CD4-positive, alpha-beta T cell treated with Interleukin-17A for 4 hours (primary cell): Measurements from ENCODE around the gene ABLIM2.

Source experiments
- DNase-seq: peaks from one replicate; pipeline ENCODE4 v3.0.0-alpha.2; 2020; ENCODE audit warnings: mixed read lengths

The ABLIM2 gene

GRCh38 chr4:7971881-7972500, 186.6 kb downstream of the ABLIM2 start:
- no peak for DNase-seq

- DNase-seq: no peak
These were observed 187.4 kb downstream of the ABLIM2 start for GRCh38 chr4:7971159-7971631.

GRCh38 chr4:7970361-7970946, 188.2 kb downstream of the ABLIM2 start:
- no peak for DNase-seq

GRCh38 chr4:7968262-7968896, 190.2 kb downstream of the ABLIM2 start:
- DNase-seq: no peak

DNA sequence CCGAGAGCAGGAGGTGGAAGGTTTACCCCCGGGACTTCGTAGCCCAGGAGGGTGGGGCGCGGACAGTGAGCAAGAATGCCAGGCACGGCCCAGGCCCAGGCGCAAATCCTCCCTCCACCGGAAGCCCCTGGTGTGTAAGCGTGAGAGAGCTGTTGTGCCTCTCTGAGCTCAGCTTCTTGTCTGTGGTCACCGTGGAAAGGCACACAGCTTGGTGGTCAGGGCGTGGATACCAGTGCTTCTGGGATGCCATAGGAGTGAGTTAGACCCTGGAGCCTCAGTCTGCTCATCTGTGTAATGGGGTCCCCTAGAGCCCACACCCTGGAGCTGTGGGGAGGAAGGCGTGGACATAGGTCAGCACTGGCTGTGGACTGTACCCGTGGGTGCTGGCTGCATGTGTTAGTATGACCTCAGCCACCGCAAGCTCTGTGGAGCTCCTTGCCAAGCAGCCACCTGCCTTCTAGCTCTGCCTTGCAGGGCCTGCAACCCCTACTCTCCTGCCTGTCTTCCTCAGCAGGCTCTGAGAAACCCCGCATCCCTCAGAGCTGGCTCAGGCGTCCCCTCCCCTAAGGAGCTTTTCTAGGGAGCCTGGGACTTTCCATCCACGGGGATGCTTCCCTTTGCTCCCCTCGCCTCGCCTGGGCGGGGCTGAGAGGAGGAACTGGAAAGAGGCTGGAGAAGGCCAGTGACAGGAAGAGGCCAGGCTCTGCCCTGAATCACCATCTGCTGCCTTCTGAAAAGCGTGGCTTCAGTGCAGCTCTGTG, 190.9 kb downstream of the ABLIM2 start:
- DNase-seq: no peak

GRCh38 chr4:7967063-7967440, 191.6 kb downstream of the ABLIM2 start:
- no peak for DNase-seq

DNA sequence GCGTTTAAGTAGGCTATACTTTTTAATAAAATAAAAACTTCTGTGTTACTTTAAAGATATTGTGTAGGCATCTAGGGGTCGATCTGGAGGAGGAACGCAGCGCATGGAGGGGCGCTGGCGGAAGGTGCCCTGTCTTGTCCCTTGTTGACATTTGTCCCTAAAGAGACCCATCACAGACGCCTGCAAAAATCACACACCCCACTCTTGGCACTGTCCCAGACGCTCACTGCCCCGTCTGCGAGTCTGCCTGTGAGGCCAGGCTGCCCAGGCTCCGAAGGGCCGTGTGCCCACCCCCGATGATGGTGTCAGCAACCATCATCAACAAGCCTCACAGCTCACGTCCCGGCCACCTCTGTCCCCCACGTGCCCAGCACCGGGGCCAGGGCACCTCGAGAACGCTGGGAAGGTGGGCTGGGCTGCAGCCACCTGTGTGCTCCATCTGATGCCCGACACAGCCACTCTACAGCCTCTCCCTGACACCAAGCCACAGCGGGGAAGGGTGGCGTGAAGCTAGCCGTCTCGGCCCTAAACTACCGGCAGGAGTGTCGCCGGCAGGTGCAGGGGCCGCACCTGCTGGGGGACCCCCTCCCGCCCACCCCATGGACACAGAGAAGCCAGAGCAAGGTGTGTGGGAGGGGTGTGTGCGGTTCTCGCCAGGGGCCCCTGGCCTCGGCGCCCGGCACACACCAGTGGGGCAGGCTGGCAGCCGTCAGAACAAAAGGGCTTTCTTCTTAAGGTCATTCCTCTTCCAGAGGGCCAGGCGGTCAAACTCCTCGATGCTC, 192.1 kb downstream of the ABLIM2 start:
- no peak for DNase-seq

GRCh38 chr4:7964890-7965662, 193.5 kb downstream of the ABLIM2 start:
- peak; percentile 52 for DNase-seq

DNA sequence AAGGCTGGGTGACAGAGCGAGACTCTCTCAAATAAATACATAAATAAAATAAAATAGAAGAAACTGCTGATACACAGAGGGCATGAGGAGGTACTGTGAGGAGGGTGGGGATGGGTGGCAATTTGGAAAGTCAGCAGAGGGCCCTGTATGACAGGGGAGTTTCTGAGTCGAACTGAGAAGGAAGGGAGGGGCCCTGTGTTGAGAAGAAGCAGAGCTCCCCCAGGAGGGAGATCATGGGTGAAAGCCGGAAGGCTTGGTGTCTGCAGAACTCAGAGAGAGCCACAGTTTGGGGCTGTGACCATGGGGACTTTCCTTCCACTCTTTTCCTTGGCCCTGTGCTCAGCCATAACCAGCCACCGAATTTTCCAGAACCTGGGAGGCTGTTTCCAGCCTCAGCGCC, 194.2 kb downstream of the ABLIM2 start:
- peak; percentile 48 for DNase-seq

GRCh38 chr4:7963691-7964090, 194.9 kb downstream of the ABLIM2 start:
- DNase-seq: no peak

DNA sequence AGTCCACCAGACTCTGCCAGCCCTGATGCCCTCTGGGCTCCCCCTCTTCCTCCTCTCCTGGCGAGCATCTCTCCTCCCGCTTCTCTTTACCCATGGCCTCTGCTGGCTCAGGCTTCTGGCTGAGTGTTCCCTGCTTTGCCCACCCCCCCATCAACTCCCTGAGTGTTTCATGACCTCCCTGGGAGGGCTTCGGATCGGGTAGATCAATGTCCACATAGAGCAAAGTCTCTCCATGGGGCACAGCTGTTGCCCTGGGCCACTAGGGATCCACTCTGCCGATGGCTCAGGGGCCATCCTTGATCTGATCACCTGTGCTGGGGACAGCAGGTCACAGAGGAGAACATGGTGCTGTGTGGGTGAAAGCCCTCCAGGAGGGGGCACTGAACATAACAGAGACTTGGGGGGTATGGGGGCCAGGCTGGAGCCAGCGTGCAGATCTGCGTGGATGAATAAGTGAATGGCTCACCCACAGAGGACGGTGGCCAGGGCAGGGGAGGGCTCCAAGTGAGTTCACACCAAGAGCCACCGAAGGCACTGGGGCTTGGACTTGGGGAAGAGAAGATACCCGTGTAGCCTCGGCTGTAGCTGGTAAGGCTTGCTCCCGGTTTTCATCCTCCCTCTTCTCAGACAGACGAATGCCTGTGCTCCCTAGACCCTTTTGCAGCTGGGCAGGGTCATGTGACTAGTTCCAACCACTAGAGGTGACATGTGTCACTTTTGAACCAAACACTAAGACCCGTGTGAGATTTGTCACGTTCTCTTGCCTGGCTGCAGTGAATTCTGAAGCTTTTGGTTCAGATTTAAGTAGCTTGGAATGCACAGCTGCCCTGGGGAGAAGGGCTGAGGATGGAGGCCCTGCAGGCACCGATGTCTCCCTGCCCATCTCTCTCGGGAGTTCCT, 195.8 kb downstream of the ABLIM2 start:
- no peak for DNase-seq

GRCh38 chr4:7960790-7961655, 197.6 kb downstream of the ABLIM2 start:
- peak; percentile 27 for DNase-seq

- DNase-seq: no peak
These were observed 198.4 kb downstream of the ABLIM2 start for GRCh38 chr4:7960017-7960789.

DNA sequence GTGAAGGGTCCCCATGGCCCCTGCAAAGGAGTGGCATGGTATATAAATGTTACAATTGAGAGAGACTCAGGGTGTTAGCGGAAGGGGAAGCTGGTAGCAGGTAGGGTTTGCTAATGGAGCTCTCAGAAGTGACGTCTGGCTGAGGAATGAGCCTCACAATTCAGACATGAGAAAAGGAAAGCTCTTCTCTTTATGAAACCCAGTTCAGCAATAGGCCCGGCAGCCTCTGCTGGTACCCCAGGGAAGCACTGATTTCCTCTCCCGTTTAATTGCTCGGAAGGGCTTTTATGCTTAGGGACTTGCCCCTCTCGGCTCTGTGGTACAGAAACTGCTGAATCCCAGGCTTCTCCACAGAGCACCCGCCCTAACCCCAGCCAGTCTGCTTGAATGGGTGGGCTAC, 199.5 kb downstream of the ABLIM2 start:
- DNase-seq: no peak

DNA sequence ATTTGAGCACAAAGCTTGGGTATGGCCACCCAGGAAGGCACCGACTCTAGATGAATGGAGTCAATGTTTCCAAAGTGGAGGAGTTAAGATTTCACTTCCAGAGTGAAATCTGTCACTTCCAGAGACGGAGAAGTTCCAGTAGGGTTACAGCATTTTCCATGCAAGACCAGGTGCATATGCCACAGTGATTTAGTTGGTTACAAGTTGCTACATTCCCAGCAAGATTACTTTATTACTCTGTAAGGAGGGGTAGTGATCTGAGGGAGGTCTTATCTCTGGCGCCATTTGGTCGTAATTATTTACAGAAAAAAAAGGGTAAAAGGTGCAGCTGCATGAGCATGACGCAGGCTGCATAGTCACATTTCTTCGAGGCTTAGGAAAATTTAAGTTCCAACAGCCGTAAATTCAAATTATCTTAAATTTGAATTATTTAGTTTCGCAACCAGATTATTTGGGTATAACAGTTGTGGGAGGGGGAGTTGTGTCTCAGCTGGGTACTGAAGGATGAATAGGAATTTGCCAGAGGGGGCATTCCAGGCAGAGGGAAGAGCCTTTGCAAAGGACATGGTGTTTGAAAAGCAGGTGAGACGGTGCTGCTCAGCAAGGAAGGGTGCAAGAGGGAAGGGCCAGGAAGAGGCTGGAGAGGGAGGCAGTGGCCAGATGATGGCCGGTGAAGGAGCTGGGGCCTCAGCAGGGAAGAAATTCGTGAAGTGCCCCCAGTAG, 201.5 kb downstream of the ABLIM2 start:
- DNase-seq: no peak

GRCh38 chr4:7956270-7956808, 202.3 kb downstream of the ABLIM2 start:
- DNase-seq: no peak

GRCh38 chr4:7955393-7955792, 203.2 kb downstream of the ABLIM2 start:
- no peak for DNase-seq

GRCh38 chr4:7952615-7953014, 206.0 kb downstream of the ABLIM2 start:
- no peak for DNase-seq
